ENCODE data around the gene SUOX.
"Not testable (repeated sequence)": the region's sequence is repeated elsewhere in the genome, so short reads cannot be mapped to it uniquely, and the experiment has no call there.

- TF ChIP-seq POLR2A (IDR thresholded peaks at IDR 0.05) = not testable (repeated sequence)
- TF ChIP-seq, protein P1, sequence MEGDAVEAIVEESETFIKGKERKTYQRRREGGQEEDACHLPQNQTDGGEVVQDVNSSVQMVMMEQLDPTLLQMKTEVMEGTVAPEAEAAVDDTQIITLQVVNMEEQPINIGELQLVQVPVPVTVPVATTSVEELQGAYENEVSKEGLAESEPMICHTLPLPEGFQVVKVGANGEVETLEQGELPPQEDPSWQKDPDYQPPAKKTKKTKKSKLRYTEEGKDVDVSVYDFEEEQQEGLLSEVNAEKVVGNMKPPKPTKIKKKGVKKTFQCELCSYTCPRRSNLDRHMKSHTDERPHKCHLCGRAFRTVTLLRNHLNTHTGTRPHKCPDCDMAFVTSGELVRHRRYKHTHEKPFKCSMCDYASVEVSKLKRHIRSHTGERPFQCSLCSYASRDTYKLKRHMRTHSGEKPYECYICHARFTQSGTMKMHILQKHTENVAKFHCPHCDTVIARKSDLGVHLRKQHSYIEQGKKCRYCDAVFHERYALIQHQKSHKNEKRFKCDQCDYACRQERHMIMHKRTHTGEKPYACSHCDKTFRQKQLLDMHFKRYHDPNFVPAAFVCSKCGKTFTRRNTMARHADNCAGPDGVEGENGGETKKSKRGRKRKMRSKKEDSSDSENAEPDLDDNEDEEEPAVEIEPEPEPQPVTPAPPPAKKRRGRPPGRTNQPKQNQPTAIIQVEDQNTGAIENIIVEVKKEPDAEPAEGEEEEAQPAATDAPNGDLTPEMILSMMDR (IDR thresholded peaks at IDR 0.05) = not testable (repeated sequence)
Observed at GRCh38 chr12:56003376-56003775, 6.3 kb downstream of the SUOX start.

Measured in body of pancreas (tissue), 4 donors.